C4-2B (cell line): ENCODE data around the gene ANXA9.

Experiments used
- ZFX ChIP-seq: fragments of 450-650 bp; IDR thresholded peaks from 2 replicates; pipeline ENCODE4 v1.6.1; 2017
- TF ChIP-seq, protein P1 (sequence below): fragments of 450-650 bp; conservative IDR thresholded peaks from 2 replicates; pipeline ENCODE4 v1.5.1; 2017; ENCODE audit warnings: mild to moderate bottlenecking

DNA sequence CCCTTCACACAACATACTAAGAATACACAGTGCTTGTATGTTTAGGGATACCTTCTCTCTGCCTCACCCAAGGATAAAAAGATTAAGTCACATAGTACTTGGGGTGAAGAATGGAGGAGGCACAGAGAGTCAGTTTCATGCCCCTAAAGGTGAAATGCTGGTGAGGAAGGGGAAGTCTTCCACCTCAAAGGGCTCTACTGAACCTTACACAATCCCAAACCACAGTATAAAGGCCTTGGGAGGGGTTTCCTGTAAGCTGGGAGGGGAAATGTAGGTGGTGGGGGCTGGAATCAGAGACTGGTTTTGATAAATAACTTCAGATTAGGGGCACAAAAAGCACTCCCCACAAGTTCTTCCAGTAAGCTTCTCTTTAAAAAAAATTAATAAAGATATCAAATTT is 21.1 kb downstream of the ANXA9 start:
- TF ChIP-seq, protein P1, sequence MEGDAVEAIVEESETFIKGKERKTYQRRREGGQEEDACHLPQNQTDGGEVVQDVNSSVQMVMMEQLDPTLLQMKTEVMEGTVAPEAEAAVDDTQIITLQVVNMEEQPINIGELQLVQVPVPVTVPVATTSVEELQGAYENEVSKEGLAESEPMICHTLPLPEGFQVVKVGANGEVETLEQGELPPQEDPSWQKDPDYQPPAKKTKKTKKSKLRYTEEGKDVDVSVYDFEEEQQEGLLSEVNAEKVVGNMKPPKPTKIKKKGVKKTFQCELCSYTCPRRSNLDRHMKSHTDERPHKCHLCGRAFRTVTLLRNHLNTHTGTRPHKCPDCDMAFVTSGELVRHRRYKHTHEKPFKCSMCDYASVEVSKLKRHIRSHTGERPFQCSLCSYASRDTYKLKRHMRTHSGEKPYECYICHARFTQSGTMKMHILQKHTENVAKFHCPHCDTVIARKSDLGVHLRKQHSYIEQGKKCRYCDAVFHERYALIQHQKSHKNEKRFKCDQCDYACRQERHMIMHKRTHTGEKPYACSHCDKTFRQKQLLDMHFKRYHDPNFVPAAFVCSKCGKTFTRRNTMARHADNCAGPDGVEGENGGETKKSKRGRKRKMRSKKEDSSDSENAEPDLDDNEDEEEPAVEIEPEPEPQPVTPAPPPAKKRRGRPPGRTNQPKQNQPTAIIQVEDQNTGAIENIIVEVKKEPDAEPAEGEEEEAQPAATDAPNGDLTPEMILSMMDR, result no peak
- no peak for TF ChIP-seq ZFX
